ENCODE results near the gene APBB2. TPM values are rescaled to one million over a fixed set of nuclear protein-coding genes. Genes with fewer than 3 reads are reported as not detected.

The APBB2 gene
- total RNA-seq, 2 donors from 2014 or later: 134 to 137 TPM

GRCh38 chr4:40782876-40783275, 431.5 kb downstream of the APBB2 start:
- peaks cover 8% of the 10 kb centered on the region for H3K36me3 ChIP-seq
- no peaks in the 10 kb centered on the region for H3K27me3 ChIP-seq (replicated peaks; ENCODE audit: insufficient read depth)
- no peak for DNase-seq (ENCODE audit: low spot score)
- ATAC-seq (ENCODE audit: insufficient number of reproducible peaks, low FRiP score, low read depth): no peak
- no peaks in the 10 kb centered on the region for H3K4me1 ChIP-seq (ENCODE audit: control insufficient read depth in 1 of 2, low read depth in 2 of 2)
- no peak overlapping the region for H3K27ac ChIP-seq
- TF ChIP-seq CTCF (IDR thresholded peaks at IDR 0.05): no peak
- no peak overlapping the region for H3K4me3 ChIP-seq
- H3K9me3 ChIP-seq: peaks cover 6% of the 10 kb centered on the region

- H3K4me1 ChIP-seq (ENCODE audit: control insufficient read depth in 1 of 2, low read depth in 2 of 2): no peaks in the 10 kb centered on the region
- no peak overlapping the region for H3K4me3 ChIP-seq
- peaks cover 12% of the 10 kb centered on the region for H3K36me3 ChIP-seq
- no peak overlapping the region for H3K27ac ChIP-seq
- no peak for DNase-seq (ENCODE audit: low spot score)
- H3K27me3 ChIP-seq (replicated peaks; ENCODE audit: insufficient read depth): no peaks in the 10 kb centered on the region
- H3K9me3 ChIP-seq: peaks cover 9% of the 10 kb centered on the region
- TF ChIP-seq CTCF (IDR thresholded peaks at IDR 0.05): no peak
- ATAC-seq (ENCODE audit: insufficient number of reproducible peaks, low FRiP score, low read depth): no peak
Observed at GRCh38 chr4:40778090-40778489, 436.3 kb downstream of the APBB2 start.

- H3K27ac ChIP-seq: no peak overlapping the region
- H3K9me3 ChIP-seq: no peaks in the 10 kb centered on the region
- ATAC-seq (ENCODE audit: insufficient number of reproducible peaks, low FRiP score, low read depth) (no peak), DNase-seq (ENCODE audit: low spot score) (no peak)
- no peaks in the 10 kb centered on the region for H3K36me3 ChIP-seq
- no peaks in the 10 kb centered on the region for H3K4me1 ChIP-seq (ENCODE audit: control insufficient read depth in 1 of 2, low read depth in 2 of 2)
- no peaks in the 10 kb centered on the region for H3K27me3 ChIP-seq (replicated peaks; ENCODE audit: insufficient read depth)
- no peak for TF ChIP-seq CTCF (IDR thresholded peaks at IDR 0.05)
- H3K4me3 ChIP-seq: no peak overlapping the region
Observed at GRCh38 chr4:40769266-40769665, 445.1 kb downstream of the APBB2 start.

GRCh38 chr4:40763228-40763716, 451.1 kb downstream of the APBB2 start:
- no peaks in the 10 kb centered on the region for H3K9me3 ChIP-seq
- no peaks in the 10 kb centered on the region for H3K36me3 ChIP-seq
- H3K4me1 ChIP-seq (ENCODE audit: control insufficient read depth in 1 of 2, low read depth in 2 of 2): no peaks in the 10 kb centered on the region
- H3K27ac ChIP-seq: no peak overlapping the region
- H3K27me3 ChIP-seq (replicated peaks; ENCODE audit: insufficient read depth): no peaks in the 10 kb centered on the region
- DNase-seq (ENCODE audit: low spot score): no peak
- no peak for TF ChIP-seq CTCF (IDR thresholded peaks at IDR 0.05)
- no peak overlapping the region for H3K4me3 ChIP-seq
- ATAC-seq (ENCODE audit: insufficient number of reproducible peaks, low FRiP score, low read depth): no peak

Other genes with a start within 250 kb of the APBB2 start
- 100 to 1,000 TPM in 1 of 2 donors, 10 to 100 TPM in 1; 64.7 to 146 TPM for gene UCHL1, start 42.4 kb upstream of the APBB2 start, total RNA-seq